ENCODE data around the gene PGA3. TPM values are rescaled to one million over a fixed set of nuclear protein-coding genes. Genes with fewer than 3 reads are reported as not detected.

Gene PGA3
- total RNA-seq, 4 donors from 2014 or later: 4.3 to 7.9 TPM; not detected in 2

DNA sequence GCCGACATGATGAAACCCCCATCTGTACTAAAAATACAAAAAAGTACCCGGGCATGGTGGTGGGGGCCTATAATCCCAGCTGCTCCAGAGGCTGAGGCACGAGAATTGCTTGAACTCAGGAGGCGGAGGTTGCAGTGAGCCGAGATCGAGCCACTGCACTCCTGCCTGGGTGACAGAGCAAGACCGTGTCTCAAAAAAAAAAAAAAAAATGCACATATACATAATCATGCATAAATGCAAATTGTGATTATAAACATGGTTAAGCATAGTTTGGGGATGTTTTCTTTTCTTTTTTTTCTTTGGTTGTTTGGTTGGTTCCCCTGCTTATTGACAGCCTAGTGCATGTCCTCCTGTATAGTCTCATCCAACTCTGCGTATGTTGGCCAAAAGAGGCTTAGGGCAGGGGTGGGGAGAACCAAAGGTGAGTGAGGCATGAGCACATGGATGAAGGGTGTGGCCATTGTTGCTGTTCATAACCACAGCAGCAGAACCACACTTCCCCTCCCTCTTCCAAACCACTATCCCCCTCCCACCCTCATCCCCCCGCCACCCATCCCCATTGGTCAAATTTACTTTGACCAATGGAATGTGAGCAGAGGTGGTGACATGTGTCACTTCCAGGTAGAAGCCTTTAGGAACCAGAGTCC, 35.1 kb upstream of the PGA3 start:
- intact Hi-C loops (cut with DNase I): loop anchor here (10.0 kb wide), 1 partner anchor 253 kb away; the partner anchor contains the start of gene TMEM109
- no peaks in the 10 kb centered on the region for H3K27me3 ChIP-seq
- no peak for DNase-seq
- 90 to 92% methylated on average over 9 of the region's 9 CpGs for WGBS, 2 donors
- H3K36me3 ChIP-seq: no peaks in the 10 kb centered on the region
- no peak for TF ChIP-seq POLR2A (IDR thresholded peaks at IDR 0.05)
- TF ChIP-seq, protein P1, sequence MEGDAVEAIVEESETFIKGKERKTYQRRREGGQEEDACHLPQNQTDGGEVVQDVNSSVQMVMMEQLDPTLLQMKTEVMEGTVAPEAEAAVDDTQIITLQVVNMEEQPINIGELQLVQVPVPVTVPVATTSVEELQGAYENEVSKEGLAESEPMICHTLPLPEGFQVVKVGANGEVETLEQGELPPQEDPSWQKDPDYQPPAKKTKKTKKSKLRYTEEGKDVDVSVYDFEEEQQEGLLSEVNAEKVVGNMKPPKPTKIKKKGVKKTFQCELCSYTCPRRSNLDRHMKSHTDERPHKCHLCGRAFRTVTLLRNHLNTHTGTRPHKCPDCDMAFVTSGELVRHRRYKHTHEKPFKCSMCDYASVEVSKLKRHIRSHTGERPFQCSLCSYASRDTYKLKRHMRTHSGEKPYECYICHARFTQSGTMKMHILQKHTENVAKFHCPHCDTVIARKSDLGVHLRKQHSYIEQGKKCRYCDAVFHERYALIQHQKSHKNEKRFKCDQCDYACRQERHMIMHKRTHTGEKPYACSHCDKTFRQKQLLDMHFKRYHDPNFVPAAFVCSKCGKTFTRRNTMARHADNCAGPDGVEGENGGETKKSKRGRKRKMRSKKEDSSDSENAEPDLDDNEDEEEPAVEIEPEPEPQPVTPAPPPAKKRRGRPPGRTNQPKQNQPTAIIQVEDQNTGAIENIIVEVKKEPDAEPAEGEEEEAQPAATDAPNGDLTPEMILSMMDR (IDR thresholded peaks at IDR 0.05): no peak
- H3K4me1 ChIP-seq: peaks cover 0 to 4% of the 10 kb centered on the region in 2 donors
- no peak overlapping the region for H3K27ac ChIP-seq
- no peak overlapping the region for H3K4me3 ChIP-seq (replicated peaks in 1 of 3)
- no peaks in the 10 kb centered on the region for H3K9me3 ChIP-seq

DNA sequence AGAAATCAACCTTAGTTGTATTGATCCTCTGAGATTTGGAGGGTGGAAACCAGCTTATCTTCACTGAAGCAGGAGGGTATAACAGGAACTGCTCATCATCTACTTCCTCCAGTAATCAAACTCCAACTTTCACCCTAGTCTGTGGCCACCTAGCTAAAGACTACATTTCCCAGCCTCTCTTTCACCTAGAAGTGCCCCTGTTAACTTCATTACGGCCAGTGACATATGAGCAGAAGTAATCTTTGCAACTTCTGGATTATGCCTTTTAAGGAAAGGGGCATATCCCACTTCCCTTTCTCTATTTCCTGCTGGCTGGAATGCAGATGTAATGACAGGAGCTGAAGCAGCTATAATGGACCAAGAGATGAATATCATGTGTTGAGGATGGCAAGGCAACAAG, 34.5 kb upstream of the PGA3 start:
- peaks cover 0 to 4% of the 10 kb centered on the region in 2 donors for H3K4me1 ChIP-seq
- H3K4me3 ChIP-seq (replicated peaks in 1 of 3): no peak overlapping the region
- no peaks in the 10 kb centered on the region for H3K36me3 ChIP-seq
- DNase-seq: no peak
- WGBS, 2 donors: 84 to 86% methylated on average over 1 of the region's 1 CpG
- no peaks in the 10 kb centered on the region for H3K9me3 ChIP-seq
- H3K27ac ChIP-seq: no peak overlapping the region
- intact Hi-C loops (cut with DNase I): loop anchor here (10.0 kb wide), 1 partner anchor 254 kb away; the partner anchor contains the start of gene TMEM109
- TF ChIP-seq, protein P1 (IDR thresholded peaks at IDR 0.05): no peak
- TF ChIP-seq POLR2A (IDR thresholded peaks at IDR 0.05): no peak
- H3K27me3 ChIP-seq: no peaks in the 10 kb centered on the region

DNA sequence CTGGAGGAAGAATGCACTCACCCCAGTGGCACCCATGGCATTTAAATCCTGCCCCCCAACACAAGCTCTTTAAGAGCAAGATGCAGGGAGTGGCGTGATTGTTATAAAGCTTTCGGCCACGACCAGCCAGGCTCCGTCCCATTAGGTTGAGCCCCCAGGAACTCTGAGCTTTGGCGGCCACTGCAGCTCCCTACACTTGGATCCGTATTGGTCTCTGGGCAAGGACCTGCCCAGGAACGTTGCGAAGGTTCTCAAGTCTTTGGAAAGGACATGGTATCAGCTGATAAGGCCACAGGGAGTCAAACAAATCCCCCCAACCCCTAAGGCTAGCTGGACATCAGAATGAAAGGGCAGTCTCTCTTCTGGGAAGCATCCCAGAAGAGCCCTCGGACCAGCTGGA, 32.7 kb upstream of the PGA3 start:
- no peak for DNase-seq
- intact Hi-C loops (cut with DNase I): no loop called here
- H3K4me1 ChIP-seq: no peaks in the 10 kb centered on the region
- 66 to 86% methylated on average over 4 to 9 of the region's 9 CpGs for WGBS, 2 donors
- TF ChIP-seq, protein P1 (IDR thresholded peaks at IDR 0.05): no peak
- no peak for TF ChIP-seq POLR2A (IDR thresholded peaks at IDR 0.05)
- no peak overlapping the region for H3K27ac ChIP-seq
- H3K36me3 ChIP-seq: no peaks in the 10 kb centered on the region
- no peaks in the 10 kb centered on the region for H3K9me3 ChIP-seq
- no peak overlapping the region for H3K4me3 ChIP-seq (replicated peaks in 1 of 3)
- H3K27me3 ChIP-seq: no peaks in the 10 kb centered on the region

DNA sequence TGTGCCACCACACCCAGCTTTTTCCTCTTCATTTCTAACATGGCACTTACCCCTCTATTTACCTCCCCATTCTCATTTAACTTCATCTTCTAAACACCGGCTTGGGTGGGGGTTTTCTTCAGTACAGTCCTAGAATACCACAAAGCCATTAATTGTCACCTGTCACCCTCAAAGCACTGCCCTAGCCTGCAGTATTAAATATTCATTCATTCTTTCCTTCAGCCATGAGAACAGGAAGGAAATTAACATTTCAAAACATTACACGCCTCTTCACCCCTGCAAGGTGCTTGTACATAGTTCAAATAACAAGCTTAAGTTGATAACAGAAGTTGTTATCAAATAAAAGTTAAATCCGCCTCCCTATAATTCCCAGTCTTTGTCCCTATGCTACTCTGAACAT, 31.4 kb upstream of the PGA3 start:
- Histone ChIP-seq H3K27ac (no peak overlapping the region), H3K4me1 (no peaks in the 10 kb centered on the region), H3K4me3 (replicated peaks in 1 of 3) (no peak overlapping the region), H3K27me3 (no peaks in the 10 kb centered on the region), H3K36me3 (no peaks in the 10 kb centered on the region), H3K9me3 (no peaks in the 10 kb centered on the region)
- WGBS, 2 donors: 83 to 86% methylated on average over 3 of the region's 3 CpGs
- TF ChIP-seq POLR2A (IDR thresholded peaks at IDR 0.05): no peak
- TF ChIP-seq, protein P1 (IDR thresholded peaks at IDR 0.05): no peak
- no peak for DNase-seq
- intact Hi-C loops (cut with DNase I): no loop called here

DNA sequence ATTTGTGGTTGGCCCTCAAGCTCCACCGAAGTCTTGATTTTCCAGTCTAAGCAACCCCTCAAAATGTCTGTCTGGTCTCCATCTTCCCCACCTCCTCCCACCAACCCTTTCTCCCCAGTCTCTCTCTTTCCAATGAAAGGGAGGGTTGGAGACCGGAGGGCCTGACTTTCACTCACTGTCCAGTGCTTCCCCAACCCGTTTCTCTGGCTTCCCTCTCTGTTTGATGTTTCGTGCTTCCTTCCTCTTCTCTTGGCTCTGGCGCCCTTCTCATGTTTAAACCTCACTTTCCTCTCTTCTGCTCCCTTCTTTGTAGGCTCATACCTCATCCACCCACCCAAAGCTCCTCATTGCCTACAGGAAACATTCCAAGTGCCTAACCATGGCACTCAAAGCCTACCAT, 31.0 kb upstream of the PGA3 start:
- TF ChIP-seq POLR2A (IDR thresholded peaks at IDR 0.05): no peak
- TF ChIP-seq, protein P1 (IDR thresholded peaks at IDR 0.05): no peak
- intact Hi-C loops (cut with DNase I): no loop called here
- Histone ChIP-seq H3K4me3 (replicated peaks in 1 of 3) (no peak overlapping the region), H3K36me3 (no peaks in the 10 kb centered on the region), H3K4me1 (no peaks in the 10 kb centered on the region), H3K27me3 (no peaks in the 10 kb centered on the region), H3K9me3 (no peaks in the 10 kb centered on the region), H3K27ac (no peak overlapping the region)
- DNase-seq: no peak
- WGBS, 2 donors: 67 to 75% methylated on average over 5 of the region's 5 CpGs

Measured in thyroid gland (tissue), 4 donors.